AG04449 (cell line): ENCODE data around the gene IMPA2.

Experiments used
- CTCF ChIA-PET: fragments of 350-600 bp; formaldehyde crosslinking; extraction: SDS; loops from one replicate; lab custom pipeline; 2021; ENCODE audit warnings: antibody characterized with exemption; lab: Yijun Ruan, JAX
- POLR2A ChIA-PET: fragments of 400-600, 350-600 bp; formaldehyde crosslinking; extraction: SDS; loops from one replicate; lab custom pipeline; 2020; ENCODE audit warnings: antibody characterized with exemption, inconsistent platforms; lab: Yijun Ruan, JAX
- DNase-seq: peaks from one replicate; pipeline ENCODE4 v3.0.0-alpha.2; 2010; ENCODE audit warnings: low read depth, low spot score
- H3K4me3 ChIP-seq: 2 replicates; pipeline ENCODE4 v1.5.1; 2011; ENCODE audit warnings: low read depth, mild to moderate bottlenecking, control low read depth, low read length
- CTCF ChIP-seq: IDR thresholded peaks from one replicate; pipeline ENCODE4 v1.5.1; 2011; ENCODE audit warnings: mild to moderate bottlenecking, moderate library complexity, low read length, control low read depth, inconsistent platforms; ENCODE audit not compliant: insufficient read depth; ENCODE audit errors: missing control alignments

The IMPA2 gene

GRCh38 chr18:12030670-12031069 is 49.4 kb downstream of the IMPA2 start:
- ChIA-PET CTCF (interaction anchor here (1.5 to 5.0 kb wide), 3 partner anchors 9 to 93 kb away, joined by 3 to 26 read pairs (median 20); no protein-coding TSS in a partner anchor), POLR2A (no interaction called here)
- no peak for TF ChIP-seq CTCF
- no peak for DNase-seq
- no peak overlapping the region for H3K4me3 ChIP-seq

- no peak overlapping the region for H3K4me3 ChIP-seq
- no peak for TF ChIP-seq CTCF
- DNase-seq, result no peak
- ChIA-PET CTCF (interaction anchor here (0.8 to 5.0 kb wide), 4 partner anchors 9 to 298 kb away, joined by 3 to 26 read pairs (median 12); no protein-coding TSS in a partner anchor), POLR2A (no interaction called here)
Observed at GRCh38 chr18:12031181-12031580, 49.9 kb downstream of the IMPA2 start.

GRCh38 chr18:12031846-12032245 is 50.5 kb downstream of the IMPA2 start:
- DNase-seq, result peak; percentile 33
- ChIA-PET POLR2A (interaction anchor here (0.6 kb wide), 1 partner anchor 51 kb away, joined by 3 read pairs; no protein-coding TSS in a partner anchor), CTCF (interaction anchor here (0.8 to 5.0 kb wide), 5 partner anchors 8 to 301 kb away, joined by 3 to 26 read pairs (median 3); no protein-coding TSS in a partner anchor)
- no peak for TF ChIP-seq CTCF
- no peak overlapping the region for H3K4me3 ChIP-seq

- ChIA-PET CTCF (interaction anchor here (5.0 kb wide), 1 partner anchor 95 kb away, joined by 26 read pairs; no protein-coding TSS in a partner anchor), POLR2A (no interaction called here)
Observed at GRCh38 chr18:12032786-12033642, 51.7 kb downstream of the IMPA2 start.

GRCh38 chr18:12033643-12034025 is 52.3 kb downstream of the IMPA2 start:
- no peak for TF ChIP-seq CTCF
- ChIA-PET POLR2A (no interaction called here), CTCF (interaction anchor here (5.0 kb wide), 1 partner anchor 96 kb away, joined by 26 read pairs; no protein-coding TSS in a partner anchor)
- H3K4me3 ChIP-seq, result no peak overlapping the region
- no peak for DNase-seq

More at GRCh38 chr18:12032786-12033642, 51.7 kb downstream of the IMPA2 start:
- peak; percentile 33 for DNase-seq
- TF ChIP-seq CTCF, result no peak
- no peak overlapping the region for H3K4me3 ChIP-seq
